NCI-H1694 treated with DMSO at 0.1 percent for 48 hours (cell line): ENCODE measurements around the gene RADIL.
"Not testable (repeated sequence)": the region's sequence is repeated elsewhere in the genome, so short reads cannot be mapped to it uniquely, and the experiment has no call there.

Experiments used
- DNase-seq: peaks from one replicate; lab custom pipeline; 2025; lab: John Stamatoyannopoulos, UW

The RADIL gene

GRCh38 chr7:4808565-4808964, 75.0 kb downstream of the RADIL start:
- no peak for DNase-seq

GRCh38 chr7:4808026-4808425, 75.5 kb downstream of the RADIL start:
- DNase-seq: no peak

- DNase-seq: no peak
Measured at GRCh38 chr7:4807598-4808016, 75.9 kb downstream of the RADIL start.

- DNase-seq: no peak
Measured at GRCh38 chr7:4806983-4807597, 76.4 kb downstream of the RADIL start.

- DNase-seq: no peak
Measured at GRCh38 chr7:4805984-4806300, 77.6 kb downstream of the RADIL start.

GRCh38 chr7:4805110-4805983, 78.2 kb downstream of the RADIL start:
- no peak for DNase-seq

- DNase-seq: no peak
Measured at GRCh38 chr7:4803397-4804241, 79.9 kb downstream of the RADIL start.

- DNase-seq: not testable (repeated sequence)
Measured at GRCh38 chr7:4802577-4802976, 80.9 kb downstream of the RADIL start.

- DNase-seq: no peak
Measured at GRCh38 chr7:4801839-4802231, 81.7 kb downstream of the RADIL start.

GRCh38 chr7:4800926-4801838, 82.3 kb downstream of the RADIL start:
- DNase-seq: no peak

GRCh38 chr7:4800487-4800886, 83.0 kb downstream of the RADIL start:
- DNase-seq: no peak

GRCh38 chr7:4799508-4800268, 83.8 kb downstream of the RADIL start:
- no peak for DNase-seq

GRCh38 chr7:4798706-4799235, 84.7 kb downstream of the RADIL start:
- DNase-seq: no peak

GRCh38 chr7:4797858-4798705, 85.4 kb downstream of the RADIL start:
- DNase-seq: peak; percentile 28

- DNase-seq: no peak
Measured at GRCh38 chr7:4796453-4796852, 87.1 kb downstream of the RADIL start.

- no peak for DNase-seq
Measured at GRCh38 chr7:4794591-4795350, 88.7 kb downstream of the RADIL start.

GRCh38 chr7:4794171-4794570, 89.3 kb downstream of the RADIL start:
- DNase-seq: not testable (repeated sequence)

- not testable (repeated sequence) for DNase-seq
Measured at GRCh38 chr7:4793385-4793993, 90.0 kb downstream of the RADIL start.
